Thyroid gland (tissue), 4 donors: Measurements from ENCODE around the gene CD200. TPM values are rescaled to one million over a fixed set of nuclear protein-coding genes. Genes with fewer than 3 reads are reported as not detected.

Source experiments
- DNase-seq, 2 donors: peaks; one replicate each; pipeline ENCODE4 v3.0.0-alpha.2; 2019
- H3K27ac ChIP-seq, 3 donors: fragments of 200-600 bp; sonication (generic); 1 replicate in 2 of 3; 2 replicates in 1 of 3; pipeline ENCODE4 v1.5.1; 2016 to 2019; ENCODE audit warnings: mild to moderate bottlenecking in 1 of 3, moderate library complexity in 1 of 3
- H3K27me3 ChIP-seq: fragments of 200-600 bp; sonication (generic); one replicate; pipeline ENCODE4 v1.5.1; 2019
- H3K36me3 ChIP-seq, 2 donors: fragments of 200-600 bp; sonication (generic); one replicate each; pipeline ENCODE4 v1.5.1; 2016 to 2019
- H3K4me1 ChIP-seq, 2 donors: fragments of 200-600 bp; sonication (generic); one replicate each; pipeline ENCODE4 v1.5.1; 2017 to 2019
- H3K4me3 ChIP-seq, 3 donors: fragments of 200-600 bp; sonication (generic); replicated peaks in 1 of 3; 1 replicate in 2 of 3; 2 replicates in 1 of 3; pipeline ENCODE4 v1.5.1; 2016; ENCODE audit warnings: mild to moderate bottlenecking in 1 of 3
- H3K9me3 ChIP-seq: fragments of 200-600 bp; sonication (generic); one replicate; pipeline ENCODE4 v1.5.1; 2017
- CTCF ChIP-seq, 6 experiments: fragments of 200-600 bp in 3 of 6; fragments of 450-650 bp in 3 of 6; sonication (generic) in 3 of 6; IDR thresholded peaks; one replicate each; pipeline ENCODE4 v1.5.1; 2016 to 2019; ENCODE audit warnings: antibody characterized with exemption in 6 of 6, mild to moderate bottlenecking in 2 of 6, inconsistent platforms in 1 of 6, moderate library complexity in 1 of 6
- POLR2A ChIP-seq, 2 donors: fragments of 450-650 bp; IDR thresholded peaks; one replicate each; pipeline ENCODE4 v1.6.1; 2017; ENCODE audit warnings: antibody characterized with exemption in 2 of 2, mild to moderate bottlenecking in 2 of 2, moderate library complexity in 1 of 2
- WGBS, 2 donors: methylation state at CpG; one replicate each; pipeline ENCODE4 v1.1.5; 2017; 5-methylcytosine and 5-hydroxymethylcytosine counted together
- intact Hi-C: fragments of 100-400 bp; cut with DNase I; formaldehyde crosslinking; loops from one replicate; pipeline ENCODE4 v1.15.1; 2023
- total RNA-seq, 4 donors: library from RNA; depleted of rRNA; stranded (reverse); fragments of >200 nt; gene quantifications; one replicate each; pipeline ENCODE4 v1.2.3, GENCODE V29; 2016

The CD200 gene
- total RNA-seq, 4 donors from 2014 or later: 13.2 to 18.7 (median 15.8) TPM

GRCh38 chr3:112354642-112355306, 21.8 kb downstream of the CD200 start:
- WGBS, 2 donors: 97 to 98% methylated on average over 2 of the region's 2 CpGs
- Histone ChIP-seq H3K27me3 (no peaks in the 10 kb centered on the region), H3K9me3 (no peaks in the 10 kb centered on the region), H3K36me3 (no peaks in the 10 kb centered on the region), H3K4me1 (peaks cover 19 to 29% of the 10 kb centered on the region in 2 donors), H3K4me3 (no peak overlapping the region), H3K27ac (peak overlapping the region in 1 of 3 donors; percentile 47)
- no peak for DNase-seq
- intact Hi-C loops: no loop called here
- TF ChIP-seq CTCF (IDR thresholded peaks at IDR 0.05) (no peak), POLR2A (IDR thresholded peaks at IDR 0.05) (no peak)

GRCh38 chr3:112355307-112355687, 22.3 kb downstream of the CD200 start:
- TF ChIP-seq POLR2A (IDR thresholded peaks at IDR 0.05) (no peak), CTCF (IDR thresholded peaks at IDR 0.05) (no peak)
- H3K4me3 ChIP-seq: no peak overlapping the region
- intact Hi-C loops: no loop called here
- peaks cover 24 to 34% of the 10 kb centered on the region in 2 donors for H3K4me1 ChIP-seq
- 88 to 90% methylated on average over 5 of the region's 5 CpGs for WGBS, 2 donors
- H3K27ac ChIP-seq: peak overlapping the region in 1 of 3 donors; percentile 47
- H3K36me3 ChIP-seq: no peaks in the 10 kb centered on the region
- no peaks in the 10 kb centered on the region for H3K9me3 ChIP-seq
- H3K27me3 ChIP-seq: no peaks in the 10 kb centered on the region
- no peak for DNase-seq

- intact Hi-C loops: no loop called here
- H3K4me1 ChIP-seq: peaks cover 15 to 32% of the 10 kb centered on the region in 2 donors
- no peaks in the 10 kb centered on the region for H3K27me3 ChIP-seq
- H3K36me3 ChIP-seq: no peaks in the 10 kb centered on the region
- WGBS, 2 donors: 70 to 76% methylated on average over 12 of the region's 12 CpGs
- no peak for TF ChIP-seq CTCF (IDR thresholded peaks at IDR 0.05)
- peak in 1 of 2 donors; percentile 31 for TF ChIP-seq POLR2A (IDR thresholded peaks at IDR 0.05)
- peak overlapping the region in 1 of 3 donors; percentile 10 for H3K4me3 ChIP-seq
- peak overlapping the region; percentile 64 to 93 (median 88) for H3K27ac ChIP-seq
- DNase-seq: no peak
- no peaks in the 10 kb centered on the region for H3K9me3 ChIP-seq
Measured at GRCh38 chr3:112357930-112358780, 25.2 kb downstream of the CD200 start.

- H3K4me3 ChIP-seq: no peak overlapping the region
- intact Hi-C loops: no loop called here
- H3K27me3 ChIP-seq: no peaks in the 10 kb centered on the region
- H3K27ac ChIP-seq: peak overlapping the region; percentile 32 to 93 (median 88)
- no peak for TF ChIP-seq CTCF (IDR thresholded peaks at IDR 0.05)
- TF ChIP-seq POLR2A (IDR thresholded peaks at IDR 0.05): peak in 1 of 2 donors; percentile 32
- H3K36me3 ChIP-seq: no peaks in the 10 kb centered on the region
- no peaks in the 10 kb centered on the region for H3K9me3 ChIP-seq
- WGBS, 2 donors: 23 to 29% methylated on average over 2 of the region's 2 CpGs
- H3K4me1 ChIP-seq: peaks cover 33 to 47% of the 10 kb centered on the region in 2 donors
- peak; percentile 56 to 67 for DNase-seq
Measured at GRCh38 chr3:112360561-112360960, 27.6 kb downstream of the CD200 start.

- Histone ChIP-seq H3K4me3 (no peak overlapping the region), H3K27ac (peak overlapping the region in 1 of 3 donors; percentile 14), H3K27me3 (no peaks in the 10 kb centered on the region), H3K36me3 (no peaks in the 10 kb centered on the region), H3K4me1 (peaks cover 46 to 58% of the 10 kb centered on the region in 2 donors), H3K9me3 (no peaks in the 10 kb centered on the region)
- WGBS, 2 donors: 88 to 94% methylated on average over 2 of the region's 2 CpGs
- intact Hi-C loops: no loop called here
- no peak for DNase-seq
- TF ChIP-seq POLR2A (IDR thresholded peaks at IDR 0.05) (no peak), CTCF (IDR thresholded peaks at IDR 0.05) (no peak)
Measured at GRCh38 chr3:112362221-112362620, 29.3 kb downstream of the CD200 start.
